Measurements from ENCODE around the gene YWHAE. TPM values are rescaled to one million over a fixed set of nuclear protein-coding genes. Genes with fewer than 3 reads are reported as not detected.
"Not testable (repeated sequence)": the region's sequence is repeated elsewhere in the genome, so short reads cannot be mapped to it uniquely, and the experiment has no call there.

YWHAE gene
- 100 to 1,000 TPM; 655 to 703 TPM for total RNA-seq

GRCh38 chr17:1399679-1400512 lies at the start of gene YWHAE:
Gene YWHAE (minus strand): TSS chr17:1400222. CDS start chr17:1400110, 112 bp downstream.
- Histone ChIP-seq H3K9me3 (no peaks in the 10 kb centered on the region), H3K36me3 (no peaks in the 10 kb centered on the region), H3K4me1 (peaks cover 0 to 40% of the 10 kb centered on the region in 2 donors), H3K4me3 (peak within 1 kb of the TSS; percentile 77 to 86), H3K27ac (peak within 1 kb of the TSS; percentile 91 to 99), H3K27me3 (no peaks in the 10 kb centered on the region)
- DNase-seq (ENCODE audit: low spot score): peak; percentile 97
- TF ChIP-seq, protein P1, sequence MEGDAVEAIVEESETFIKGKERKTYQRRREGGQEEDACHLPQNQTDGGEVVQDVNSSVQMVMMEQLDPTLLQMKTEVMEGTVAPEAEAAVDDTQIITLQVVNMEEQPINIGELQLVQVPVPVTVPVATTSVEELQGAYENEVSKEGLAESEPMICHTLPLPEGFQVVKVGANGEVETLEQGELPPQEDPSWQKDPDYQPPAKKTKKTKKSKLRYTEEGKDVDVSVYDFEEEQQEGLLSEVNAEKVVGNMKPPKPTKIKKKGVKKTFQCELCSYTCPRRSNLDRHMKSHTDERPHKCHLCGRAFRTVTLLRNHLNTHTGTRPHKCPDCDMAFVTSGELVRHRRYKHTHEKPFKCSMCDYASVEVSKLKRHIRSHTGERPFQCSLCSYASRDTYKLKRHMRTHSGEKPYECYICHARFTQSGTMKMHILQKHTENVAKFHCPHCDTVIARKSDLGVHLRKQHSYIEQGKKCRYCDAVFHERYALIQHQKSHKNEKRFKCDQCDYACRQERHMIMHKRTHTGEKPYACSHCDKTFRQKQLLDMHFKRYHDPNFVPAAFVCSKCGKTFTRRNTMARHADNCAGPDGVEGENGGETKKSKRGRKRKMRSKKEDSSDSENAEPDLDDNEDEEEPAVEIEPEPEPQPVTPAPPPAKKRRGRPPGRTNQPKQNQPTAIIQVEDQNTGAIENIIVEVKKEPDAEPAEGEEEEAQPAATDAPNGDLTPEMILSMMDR (IDR thresholded peaks at IDR 0.05): no peak

- Histone ChIP-seq H3K4me1 (peaks cover 0 to 66% of the 10 kb centered on the region in 2 donors), H3K36me3 (no peaks in the 10 kb centered on the region), H3K27ac (no peak overlapping the region), H3K9me3 (no peaks in the 10 kb centered on the region), H3K27me3 (no peaks in the 10 kb centered on the region), H3K4me3 (no peak overlapping the region)
- TF ChIP-seq, protein P1 (IDR thresholded peaks at IDR 0.05): no peak
- no peak for DNase-seq (ENCODE audit: low spot score)
Observed at GRCh38 chr17:1449412-1449967, 49.5 kb upstream of the YWHAE start.

- TF ChIP-seq, protein P1 (IDR thresholded peaks at IDR 0.05): no peak
Observed at GRCh38 chr17:1447052-1447451, 47.0 kb upstream of the YWHAE start.

GRCh38 chr17:1446201-1446600 lies 46.2 kb upstream of the YWHAE start:
- no peak for DNase-seq (ENCODE audit: low spot score)
- no peaks in the 10 kb centered on the region for H3K36me3 ChIP-seq
- no peak overlapping the region for H3K27ac ChIP-seq
- no peaks in the 10 kb centered on the region for H3K9me3 ChIP-seq
- peaks cover 0 to 41% of the 10 kb centered on the region in 2 donors for H3K4me1 ChIP-seq
- no peak overlapping the region for H3K4me3 ChIP-seq
- H3K27me3 ChIP-seq: no peaks in the 10 kb centered on the region
- TF ChIP-seq, protein P1 (IDR thresholded peaks at IDR 0.05): no peak

More at GRCh38 chr17:1447052-1447451, 47.0 kb upstream of the YWHAE start:
- Histone ChIP-seq H3K27ac (peak overlapping the region in 1 of 2 donors; percentile 58), H3K27me3 (no peaks in the 10 kb centered on the region), H3K36me3 (no peaks in the 10 kb centered on the region), H3K9me3 (no peaks in the 10 kb centered on the region), H3K4me3 (no peak overlapping the region), H3K4me1 (peaks cover 0 to 41% of the 10 kb centered on the region in 2 donors)
- DNase-seq (ENCODE audit: low spot score): no peak

GRCh38 chr17:1445695-1446094 lies 45.7 kb upstream of the YWHAE start:
- not testable (repeated sequence) for DNase-seq (ENCODE audit: low spot score); H3K36me3 ChIP-seq; H3K27ac ChIP-seq; H3K9me3 ChIP-seq; H3K27me3 ChIP-seq; H3K4me3 ChIP-seq
- H3K4me1 ChIP-seq: peaks cover 0 to 39% of the 10 kb centered on the region in 2 donors

- H3K27ac ChIP-seq; H3K27me3 ChIP-seq; DNase-seq (ENCODE audit: low spot score); H3K4me3 ChIP-seq; H3K9me3 ChIP-seq; H3K36me3 ChIP-seq: not testable (repeated sequence)
- H3K4me1 ChIP-seq: peaks cover 0 to 29% of the 10 kb centered on the region in 2 donors
Observed at GRCh38 chr17:1442721-1443120, 42.7 kb upstream of the YWHAE start.

All from right atrium auricular region (tissue), 2 donors.